ENCODE results near the gene KDM4C. TPM values are rescaled to one million over a fixed set of nuclear protein-coding genes. Genes with fewer than 3 reads are reported as not detected.

Gene KDM4C
- total RNA-seq, 4 donors from 2014 or later: 25.2 to 41.1 (median 26.4) TPM

DNA sequence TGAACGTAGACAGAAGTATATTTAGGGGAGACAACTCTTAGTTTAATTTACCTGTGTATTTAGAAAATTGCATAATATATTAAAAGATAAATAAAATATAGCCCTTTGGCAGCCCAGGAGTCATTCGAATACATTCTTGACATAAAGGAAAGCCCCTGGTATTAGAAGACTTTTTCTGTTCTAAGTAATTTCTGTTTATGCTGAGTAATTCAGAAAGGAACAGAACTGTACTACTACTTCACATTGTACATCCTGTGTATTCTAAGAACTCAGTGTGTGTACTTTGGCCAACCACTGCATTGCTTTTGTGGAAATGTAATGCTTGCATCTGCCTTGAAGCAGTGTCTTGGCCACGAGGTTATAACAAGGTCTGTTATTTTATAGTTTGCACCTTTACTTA, 136.4 kb downstream of the KDM4C start:
- 82% methylated on average over 3 of the region's 3 CpGs for WGBS
- intact Hi-C loops (cut with DNase I): no loop called here

DNA sequence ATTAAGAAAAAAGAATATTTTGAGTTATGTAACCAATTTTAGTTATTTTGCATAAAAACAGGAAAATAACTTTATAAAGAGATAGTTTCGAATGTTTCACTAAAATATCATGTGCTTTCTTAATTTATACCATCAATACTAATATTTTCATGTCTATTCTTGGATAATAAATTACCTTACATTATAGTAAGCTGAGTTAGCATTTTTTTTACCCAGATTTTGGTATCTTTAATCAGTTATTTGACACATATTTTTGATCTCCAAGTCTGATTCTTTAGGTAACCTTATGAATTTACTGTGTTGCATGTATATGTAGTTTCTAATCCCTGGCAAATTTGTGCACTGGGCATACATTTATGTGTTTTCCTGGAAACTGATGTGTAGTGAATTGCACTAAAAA, 138.0 kb downstream of the KDM4C start:
- intact Hi-C loops (cut with DNase I): no loop called here
- 96% methylated on average over 1 of the region's 1 CpG for WGBS
- TF ChIP-seq POLR2A (IDR thresholded peaks at IDR 0.05; ENCODE audit: low read depth) (no peak), EP300 (IDR thresholded peaks at IDR 0.05) (no peak), POLR2AphosphoS5 (IDR thresholded peaks at IDR 0.05) (no peak)
- TF ChIP-seq, protein P1, sequence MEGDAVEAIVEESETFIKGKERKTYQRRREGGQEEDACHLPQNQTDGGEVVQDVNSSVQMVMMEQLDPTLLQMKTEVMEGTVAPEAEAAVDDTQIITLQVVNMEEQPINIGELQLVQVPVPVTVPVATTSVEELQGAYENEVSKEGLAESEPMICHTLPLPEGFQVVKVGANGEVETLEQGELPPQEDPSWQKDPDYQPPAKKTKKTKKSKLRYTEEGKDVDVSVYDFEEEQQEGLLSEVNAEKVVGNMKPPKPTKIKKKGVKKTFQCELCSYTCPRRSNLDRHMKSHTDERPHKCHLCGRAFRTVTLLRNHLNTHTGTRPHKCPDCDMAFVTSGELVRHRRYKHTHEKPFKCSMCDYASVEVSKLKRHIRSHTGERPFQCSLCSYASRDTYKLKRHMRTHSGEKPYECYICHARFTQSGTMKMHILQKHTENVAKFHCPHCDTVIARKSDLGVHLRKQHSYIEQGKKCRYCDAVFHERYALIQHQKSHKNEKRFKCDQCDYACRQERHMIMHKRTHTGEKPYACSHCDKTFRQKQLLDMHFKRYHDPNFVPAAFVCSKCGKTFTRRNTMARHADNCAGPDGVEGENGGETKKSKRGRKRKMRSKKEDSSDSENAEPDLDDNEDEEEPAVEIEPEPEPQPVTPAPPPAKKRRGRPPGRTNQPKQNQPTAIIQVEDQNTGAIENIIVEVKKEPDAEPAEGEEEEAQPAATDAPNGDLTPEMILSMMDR (IDR thresholded peaks at IDR 0.05): no peak
- DNase-seq (ENCODE audit: extremely low spot score): no peak
- Histone ChIP-seq H3K4me1 (peaks cover 0 to 12% (median 11%) of the 10 kb centered on the region in 4 donors), H3K27me3 (no peaks in the 10 kb centered on the region), H3K4me3 (no peak overlapping the region), H3K36me3 (peaks cover 0 to 25% (median 12%) of the 10 kb centered on the region in 4 donors), H3K9me3 (no peaks in the 10 kb centered on the region), H3K27ac (replicated peaks in 1 of 4) (no peak overlapping the region)

More for the DNA sequence above, 136.4 kb downstream of the KDM4C start:
- DNase-seq (ENCODE audit: extremely low spot score): no peak
- H3K36me3 ChIP-seq: peaks cover 0 to 27% (median 12%) of the 10 kb centered on the region in 4 donors
- peaks cover 0 to 14% (median 11%) of the 10 kb centered on the region in 4 donors for H3K4me1 ChIP-seq
- TF ChIP-seq, protein P1 (IDR thresholded peaks at IDR 0.05): no peak
- no peak for TF ChIP-seq EP300 (IDR thresholded peaks at IDR 0.05)
- no peaks in the 10 kb centered on the region for H3K27me3 ChIP-seq
- H3K9me3 ChIP-seq: no peaks in the 10 kb centered on the region
- H3K27ac ChIP-seq (replicated peaks in 1 of 4): no peak overlapping the region
- no peak overlapping the region for H3K4me3 ChIP-seq

DNA sequence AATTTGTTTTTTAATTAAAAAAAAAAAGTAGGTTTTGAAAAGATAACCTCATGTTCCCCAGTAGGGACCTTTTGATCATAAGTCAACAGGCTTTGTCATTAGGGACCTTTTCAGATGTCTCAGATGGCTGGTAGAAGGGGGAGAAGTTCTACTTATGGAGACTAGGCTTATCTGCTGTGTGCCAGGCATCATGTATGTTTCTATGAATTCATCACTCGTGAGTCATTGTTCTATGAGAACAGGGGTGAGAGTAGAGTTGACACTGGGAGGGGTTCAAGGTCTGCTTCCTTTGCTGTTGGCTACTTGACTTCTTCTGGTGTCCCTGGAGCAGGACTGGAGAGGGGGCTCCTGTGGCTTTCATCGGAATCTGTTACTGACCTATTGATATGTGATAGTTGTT, 138.8 kb downstream of the KDM4C start:
- intact Hi-C loops (cut with DNase I): no loop called here
- Histone ChIP-seq H3K4me1 (peaks cover 0 to 11% (median 10%) of the 10 kb centered on the region in 4 donors), H3K9me3 (no peaks in the 10 kb centered on the region), H3K36me3 (peaks cover 0 to 25% (median 12%) of the 10 kb centered on the region in 4 donors), H3K27ac (replicated peaks in 1 of 4) (no peak overlapping the region), H3K4me3 (no peak overlapping the region), H3K27me3 (no peaks in the 10 kb centered on the region)
- TF ChIP-seq POLR2A (IDR thresholded peaks at IDR 0.05; ENCODE audit: low read depth) (no peak), POLR2AphosphoS5 (IDR thresholded peaks at IDR 0.05) (no peak), EP300 (IDR thresholded peaks at IDR 0.05) (no peak)
- TF ChIP-seq, protein P1 (IDR thresholded peaks at IDR 0.05): no peak
- DNase-seq (ENCODE audit: extremely low spot score): no peak
- WGBS: 100% methylated on average over 2 of the region's 2 CpGs

DNA sequence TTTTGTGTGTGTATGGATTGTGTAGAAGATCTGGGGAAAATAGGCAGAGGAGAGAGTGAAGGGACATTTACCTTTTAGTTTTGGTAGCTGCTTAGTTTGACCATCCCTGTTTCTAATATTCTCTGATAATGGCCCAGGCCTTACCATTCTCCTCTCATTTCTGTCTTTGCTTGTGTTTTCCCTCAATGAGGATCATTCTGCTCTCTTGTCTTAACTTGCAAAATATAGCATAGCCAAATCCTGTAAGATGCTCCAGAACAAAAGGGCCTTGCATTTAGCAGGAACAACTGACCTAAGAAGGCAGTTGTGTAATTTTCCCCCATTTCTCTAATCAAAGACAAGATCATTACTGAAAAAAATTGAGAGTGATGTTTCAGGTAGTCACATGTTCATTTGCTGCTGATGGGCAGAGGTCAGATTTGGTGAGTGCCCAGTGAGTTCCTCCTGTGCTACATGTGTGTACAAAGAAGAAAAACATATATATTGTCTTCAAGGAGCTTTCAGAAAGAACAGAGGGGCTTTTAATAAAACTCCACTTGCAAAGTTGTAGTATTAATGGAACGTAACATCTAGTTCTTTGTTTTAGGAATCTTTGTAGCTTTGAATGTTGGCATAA, 139.5 kb downstream of the KDM4C start:
- H3K27ac ChIP-seq (replicated peaks in 1 of 4): no peak overlapping the region
- H3K4me3 ChIP-seq: no peak overlapping the region
- DNase-seq (ENCODE audit: extremely low spot score): no peak
- H3K27me3 ChIP-seq: no peaks in the 10 kb centered on the region
- no peaks in the 10 kb centered on the region for H3K9me3 ChIP-seq
- TF ChIP-seq POLR2A (IDR thresholded peaks at IDR 0.05; ENCODE audit: low read depth) (no peak), EP300 (IDR thresholded peaks at IDR 0.05) (no peak), POLR2AphosphoS5 (IDR thresholded peaks at IDR 0.05) (no peak)
- TF ChIP-seq, protein P1 (IDR thresholded peaks at IDR 0.05): no peak
- peaks cover 0 to 25% (median 12%) of the 10 kb centered on the region in 4 donors for H3K36me3 ChIP-seq
- WGBS: 56% methylated on average over 1 of the region's 1 CpG
- peaks cover 0 to 15% (median 12%) of the 10 kb centered on the region in 4 donors for H3K4me1 ChIP-seq
- intact Hi-C loops (cut with DNase I): no loop called here

DNA sequence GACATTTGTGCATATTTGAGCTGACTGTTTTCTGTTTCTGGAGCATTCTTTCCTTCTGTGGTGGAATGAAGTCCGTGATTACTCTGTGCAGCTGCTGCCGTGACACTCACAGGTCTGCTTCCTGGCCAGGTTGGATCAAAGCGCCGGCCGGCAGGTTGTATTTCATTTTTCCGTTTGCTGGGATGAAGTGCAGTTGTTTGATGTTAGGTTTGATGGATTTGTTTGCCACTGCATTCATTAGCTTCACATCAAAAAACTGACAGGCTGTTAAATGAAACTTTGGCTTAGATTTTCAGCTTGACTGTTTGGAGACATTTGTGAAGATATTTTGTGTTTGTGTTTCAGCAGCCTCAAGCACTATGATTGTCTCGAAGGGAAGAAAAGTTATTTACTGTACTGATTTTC, 140.1 kb downstream of the KDM4C start:
- H3K9me3 ChIP-seq: no peaks in the 10 kb centered on the region
- intact Hi-C loops (cut with DNase I): no loop called here
- H3K4me1 ChIP-seq: peaks cover 0 to 19% (median 14%) of the 10 kb centered on the region in 4 donors
- H3K27ac ChIP-seq (replicated peaks in 1 of 4): no peak overlapping the region
- DNase-seq (ENCODE audit: extremely low spot score): no peak
- no peak for TF ChIP-seq EP300 (IDR thresholded peaks at IDR 0.05)
- peaks cover 0 to 25% (median 12%) of the 10 kb centered on the region in 4 donors for H3K36me3 ChIP-seq
- no peak overlapping the region for H3K4me3 ChIP-seq
- 67% methylated on average over 7 of the region's 7 CpGs for WGBS
- H3K27me3 ChIP-seq: no peaks in the 10 kb centered on the region
